HG02885 (cell line): ENCODE measurements around the gene MVD.
A peak's percentile ranks its signal among the peaks of the same experiment; 100 is the strongest.
"Not testable (repeated sequence)": the region's sequence is repeated elsewhere in the genome, so short reads cannot be mapped to it uniquely, and the experiment has no call there.

Source experiments
- ATAC-seq: cut with Tn5 transposase; IDR thresholded peaks from one replicate; pipeline ENCODE4 v1.9.1; 2021; ENCODE audit warnings: mild to moderate bottlenecking; ENCODE audit not compliant: unreplicated experiment, poor library complexity

MVD gene

DNA sequence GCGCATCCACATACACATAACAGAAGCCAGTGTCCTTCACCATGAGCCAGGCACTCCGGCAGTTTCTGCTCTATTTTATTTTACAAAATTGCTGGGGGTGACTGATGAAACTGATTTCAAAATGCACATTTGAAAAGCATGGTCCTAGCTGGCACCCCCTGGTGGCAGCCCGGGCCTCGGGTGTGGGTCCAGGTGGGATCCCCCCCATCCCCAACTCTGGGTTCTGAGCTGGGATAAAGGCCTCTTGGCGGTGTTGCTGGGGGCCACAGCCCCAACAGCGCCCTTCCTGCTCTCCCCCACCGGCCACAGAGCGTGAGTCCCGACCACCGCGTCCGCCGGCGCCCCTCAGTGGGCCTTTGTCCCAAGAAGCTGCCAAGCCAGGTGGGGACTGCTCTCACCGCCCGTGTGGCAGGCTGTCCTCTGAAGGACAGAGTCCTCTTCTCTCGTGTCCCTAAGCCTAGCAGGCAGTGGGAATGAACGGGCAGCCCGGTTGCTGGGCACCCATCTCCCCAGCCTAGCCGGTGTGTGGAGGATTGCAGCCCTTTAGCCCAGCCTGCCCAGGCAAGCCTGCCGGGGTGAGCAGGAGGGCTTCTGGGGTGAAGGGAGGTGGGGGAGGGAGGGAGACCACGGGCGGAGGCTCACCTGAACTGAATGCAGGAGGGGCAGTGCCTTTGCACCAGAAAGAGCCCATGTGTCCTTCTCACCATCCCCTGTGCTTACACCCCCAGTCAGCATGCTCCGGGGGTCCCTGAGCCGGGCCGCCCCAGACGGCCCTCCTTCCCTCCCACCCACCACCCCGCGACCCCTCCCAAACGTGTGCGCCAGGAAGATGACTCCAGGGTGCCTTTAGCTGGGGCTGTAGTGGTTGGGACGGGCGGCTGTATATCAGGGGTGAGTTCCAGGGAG lies 22.5 kb upstream of the MVD start:
- ATAC-seq, result no peak

DNA sequence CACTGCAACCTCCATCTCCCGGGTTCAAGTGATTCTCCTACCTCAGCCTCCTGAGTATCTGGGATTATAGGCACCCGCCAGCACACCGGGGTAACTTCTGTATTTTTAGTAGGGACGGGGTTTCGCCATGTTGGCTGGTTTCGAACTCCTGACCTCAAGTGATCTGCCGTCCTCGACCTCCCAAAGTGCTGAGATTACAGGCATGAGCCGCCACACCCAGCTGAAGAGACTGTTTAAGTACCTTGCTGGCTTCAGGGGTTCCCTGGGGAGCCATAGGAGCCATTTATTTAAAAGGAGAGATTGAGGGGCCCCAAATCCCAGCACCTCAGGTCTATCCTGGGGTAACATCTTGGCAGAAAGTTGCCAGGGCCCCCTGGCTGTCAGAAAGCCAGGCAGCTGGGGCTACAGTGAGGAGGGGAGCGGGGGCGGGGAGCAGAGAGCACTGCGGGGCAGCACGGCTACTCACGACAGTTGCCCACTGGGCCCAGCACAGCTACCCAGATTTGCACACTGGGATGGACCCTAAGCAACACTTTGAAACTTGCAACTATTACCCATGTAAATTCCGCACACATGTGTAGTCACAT lies 21.8 kb upstream of the MVD start:
- ATAC-seq, result no peak

DNA sequence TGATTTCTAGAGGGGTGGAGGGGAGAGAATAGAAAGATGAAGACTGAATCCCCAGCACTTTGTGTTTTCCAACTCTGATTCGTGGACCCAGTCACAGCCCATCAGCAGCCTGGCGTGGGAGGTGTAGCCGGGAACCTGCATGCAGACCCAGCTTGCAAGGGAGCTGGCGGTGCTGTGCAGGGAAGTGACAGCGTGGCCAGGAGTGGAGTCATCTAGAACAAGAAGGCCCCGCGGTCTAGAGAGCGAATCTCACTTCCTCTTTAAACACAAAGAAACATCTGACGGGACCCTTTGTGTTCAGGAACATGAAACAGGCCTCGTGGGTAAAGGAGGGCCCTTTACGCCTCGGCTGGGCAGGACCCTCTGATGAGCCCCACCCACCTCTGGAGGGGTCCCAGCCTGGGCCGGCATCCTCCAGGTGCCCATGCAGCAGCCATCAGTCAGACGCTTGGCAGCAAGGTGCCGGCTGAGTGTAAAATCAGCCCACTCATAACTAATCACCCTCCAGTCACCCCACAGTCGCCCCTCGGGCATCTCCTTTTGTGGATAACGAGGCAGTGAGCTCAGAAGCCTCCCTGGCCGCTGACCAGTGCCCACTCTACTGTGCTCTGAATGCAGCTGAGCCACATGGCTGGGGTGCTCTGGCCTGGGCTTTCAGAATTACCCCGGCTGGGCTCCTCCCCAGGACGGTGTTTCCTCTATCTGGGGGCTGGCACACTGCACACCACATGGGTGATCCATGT lies 19.0 kb upstream of the MVD start:
- ATAC-seq, result peak; percentile 73

DNA sequence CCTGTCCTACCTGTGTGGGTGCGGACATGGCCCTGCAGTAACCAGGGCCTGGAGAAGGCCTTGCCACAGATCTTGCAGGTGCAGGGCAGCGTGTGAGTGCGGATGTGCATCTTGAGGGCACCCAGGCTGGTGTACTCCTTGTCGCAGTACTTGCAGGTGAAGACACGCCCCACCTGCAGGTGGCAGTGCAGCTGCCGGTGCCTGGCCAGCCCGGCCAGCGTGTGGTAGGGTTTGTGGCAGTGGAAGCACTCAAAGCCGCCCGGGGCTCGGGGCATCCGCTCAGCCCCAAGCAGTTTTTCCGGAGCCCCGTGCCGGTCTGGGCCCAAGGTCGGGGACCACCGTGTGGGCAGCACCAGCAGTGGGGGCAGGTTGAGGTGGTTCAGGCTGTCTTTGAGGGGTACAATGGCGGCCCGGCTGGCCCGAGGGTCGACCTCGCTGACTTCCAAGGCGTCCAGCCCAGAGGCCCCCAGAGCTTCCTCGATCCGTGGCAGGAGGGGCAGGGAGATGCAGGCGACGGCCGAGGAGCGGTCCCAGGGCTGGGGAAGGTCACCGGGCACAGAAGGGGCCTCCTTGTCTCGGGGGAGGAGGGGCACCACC lies 18.3 kb upstream of the MVD start:
- ATAC-seq, result no peak

DNA sequence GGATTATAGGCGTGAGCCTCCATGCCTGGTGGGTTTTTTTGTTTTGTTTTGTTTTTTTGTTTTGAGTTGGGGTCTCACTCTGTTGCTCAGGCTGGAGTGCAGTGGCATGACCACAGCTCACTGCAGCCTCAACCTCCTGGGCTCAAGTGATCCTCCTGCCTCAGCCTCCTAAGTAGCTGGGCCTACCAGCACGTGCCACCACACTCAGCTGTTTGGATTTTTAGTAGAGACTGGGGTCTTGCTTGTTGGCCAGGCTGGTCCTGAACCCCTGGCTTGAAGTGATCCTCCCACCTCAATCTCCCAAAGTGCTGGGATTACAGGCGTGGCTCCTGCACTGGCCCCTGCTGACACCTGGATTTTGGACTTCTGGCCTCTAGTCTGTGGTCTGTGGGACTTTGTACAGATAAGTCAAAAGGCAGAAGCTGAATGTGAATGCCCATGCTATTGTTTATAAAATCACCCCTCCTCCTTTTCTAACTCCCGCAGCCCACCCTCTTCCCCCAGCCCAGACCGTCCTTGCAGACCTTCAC lies 17.7 kb upstream of the MVD start:
- no peak for ATAC-seq

DNA sequence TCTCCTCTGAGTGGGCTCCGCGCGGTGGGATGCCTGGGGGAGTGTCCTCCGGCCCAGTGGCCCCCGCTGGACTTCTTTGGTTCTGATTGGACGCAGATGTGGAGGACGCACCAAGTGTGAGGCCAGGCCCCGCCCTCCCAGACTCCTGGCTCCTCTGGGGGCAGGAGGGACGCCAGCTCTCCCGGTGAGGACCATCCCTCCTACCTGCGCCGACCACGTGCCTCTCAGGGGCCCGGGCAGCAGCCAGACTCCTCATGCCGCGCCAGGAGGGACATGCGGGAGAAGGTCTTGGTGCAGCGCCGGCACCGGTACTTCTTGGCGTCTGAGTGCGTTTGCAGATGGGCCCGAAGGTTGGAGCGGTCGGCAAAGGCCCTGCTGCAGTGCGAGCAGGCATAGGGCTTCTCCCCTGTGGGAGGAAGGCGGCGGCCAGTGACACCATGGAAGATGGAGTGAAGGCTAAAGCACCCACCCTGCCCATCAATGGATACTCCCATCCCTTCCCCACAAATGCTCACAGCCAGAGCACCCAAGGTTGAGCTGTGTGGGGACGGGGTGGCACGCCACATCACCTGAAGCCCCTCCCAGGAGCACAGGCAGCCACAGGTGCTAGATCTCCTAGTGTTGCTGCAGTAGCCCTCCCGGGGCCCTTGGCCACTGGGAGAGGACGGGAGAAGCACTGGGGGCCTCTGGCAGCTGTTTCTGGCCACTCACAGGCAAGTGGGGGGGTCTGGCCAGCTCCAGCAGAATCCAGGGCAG lies 15.5 kb upstream of the MVD start:
- ATAC-seq, result no peak

DNA sequence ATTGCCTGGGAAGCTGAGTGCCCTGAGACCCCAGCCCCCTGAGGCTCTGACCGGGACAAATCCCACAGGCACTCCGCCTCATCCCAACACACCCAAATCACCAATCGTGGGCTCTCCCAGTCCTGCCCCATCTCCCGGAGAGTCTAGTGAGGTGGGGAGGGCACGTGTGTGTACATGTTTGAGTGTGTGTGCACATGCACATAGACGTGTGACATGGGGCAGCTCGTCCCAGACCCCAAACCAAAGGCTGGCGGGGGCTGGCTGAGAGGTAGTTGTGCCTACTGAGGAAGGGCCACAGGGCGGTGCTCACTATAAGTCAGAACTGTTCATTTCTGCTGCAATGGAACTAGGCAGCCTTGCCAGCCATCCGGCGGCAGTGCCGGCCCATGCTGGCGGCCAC lies 14.8 kb upstream of the MVD start:
- no peak for ATAC-seq

DNA sequence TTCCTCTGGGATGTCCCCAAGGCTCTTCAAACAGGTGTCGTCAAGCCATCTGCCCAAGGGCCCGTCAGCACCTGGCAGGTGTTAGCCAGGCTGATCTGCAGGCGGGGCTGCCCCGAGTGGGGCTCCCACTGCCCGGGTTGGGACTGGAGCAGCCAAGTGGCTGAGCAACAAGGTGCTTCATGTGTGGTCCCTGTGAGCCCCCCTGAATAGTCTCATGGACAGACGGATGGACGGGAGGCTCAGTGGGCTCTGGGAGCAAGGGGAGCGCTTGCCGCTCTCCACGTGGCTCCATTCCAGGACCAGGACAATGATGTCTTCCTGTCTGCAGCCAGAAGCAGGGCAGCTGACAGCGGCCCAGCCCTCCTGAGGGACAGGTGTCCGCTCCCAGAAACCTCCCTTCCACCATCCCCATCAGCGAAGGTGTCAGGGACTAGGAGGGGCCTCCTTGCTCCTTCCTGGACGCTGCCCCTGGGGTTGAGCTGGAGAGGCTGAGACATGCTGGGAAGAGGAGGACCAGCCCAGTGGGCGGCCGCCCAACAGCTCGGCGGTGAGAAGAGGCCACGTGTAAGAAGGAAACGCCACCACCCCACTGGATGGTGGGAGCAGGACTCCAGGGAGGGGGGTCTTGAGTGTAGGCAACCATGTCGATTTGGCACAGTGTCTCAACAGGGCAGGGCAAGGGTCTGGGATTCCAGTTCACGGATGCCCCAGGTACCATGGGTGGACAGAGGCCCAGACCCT lies 13.8 kb upstream of the MVD start:
- ATAC-seq, result no peak

DNA sequence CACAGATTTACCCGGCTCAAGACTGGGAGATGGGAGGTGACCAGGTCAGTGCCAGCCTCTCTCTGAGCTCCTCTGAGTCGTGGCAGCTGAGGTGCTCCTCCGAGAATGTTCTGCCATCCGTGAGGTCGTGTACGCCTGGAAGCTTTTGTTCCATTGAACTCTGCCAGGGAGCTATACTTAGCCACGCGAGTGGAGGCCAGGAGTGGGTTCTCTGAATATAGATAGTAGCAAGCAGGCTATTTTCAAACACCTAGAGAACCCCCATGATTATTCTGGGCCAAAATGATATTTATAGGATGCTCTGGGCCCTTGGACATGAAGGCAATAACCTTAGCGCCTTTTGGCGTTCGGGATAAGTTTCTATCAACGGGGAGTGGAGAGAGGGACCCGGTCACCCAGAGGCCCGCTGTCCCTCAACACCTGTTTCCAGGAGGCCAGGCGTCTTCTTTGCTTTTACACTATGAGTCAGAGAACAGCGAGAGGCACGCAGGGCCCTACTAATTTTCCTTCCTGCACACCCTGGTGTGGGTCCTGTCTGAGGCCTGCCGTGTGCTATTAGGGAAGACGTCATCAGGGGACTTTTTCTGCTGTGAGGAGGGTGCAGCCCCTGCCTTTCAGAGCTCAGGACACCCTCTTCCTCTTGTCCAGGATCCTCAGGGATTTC lies 11.0 kb upstream of the MVD start:
- peak; percentile 58 for ATAC-seq

DNA sequence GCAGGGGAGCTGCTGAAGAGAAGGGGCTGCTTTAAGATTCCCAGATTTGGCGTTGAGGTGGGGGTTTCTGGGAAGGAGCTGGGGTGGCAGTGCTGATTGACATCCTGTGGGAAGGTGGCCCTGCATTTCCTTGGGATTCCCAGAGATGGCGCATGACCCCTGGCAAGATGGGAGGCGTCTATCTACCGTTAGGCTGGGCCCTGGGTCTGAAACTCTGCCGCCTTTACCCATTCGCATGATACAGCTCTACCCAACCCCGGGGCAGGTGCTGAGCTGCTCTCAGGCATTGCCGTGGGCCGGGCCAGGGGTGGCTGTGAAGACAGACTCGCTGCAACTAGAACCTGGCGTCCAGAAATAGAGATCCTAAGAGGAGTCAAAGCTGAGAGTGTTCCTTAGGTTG lies 9.9 kb upstream of the MVD start:
- ATAC-seq, result no peak

DNA sequence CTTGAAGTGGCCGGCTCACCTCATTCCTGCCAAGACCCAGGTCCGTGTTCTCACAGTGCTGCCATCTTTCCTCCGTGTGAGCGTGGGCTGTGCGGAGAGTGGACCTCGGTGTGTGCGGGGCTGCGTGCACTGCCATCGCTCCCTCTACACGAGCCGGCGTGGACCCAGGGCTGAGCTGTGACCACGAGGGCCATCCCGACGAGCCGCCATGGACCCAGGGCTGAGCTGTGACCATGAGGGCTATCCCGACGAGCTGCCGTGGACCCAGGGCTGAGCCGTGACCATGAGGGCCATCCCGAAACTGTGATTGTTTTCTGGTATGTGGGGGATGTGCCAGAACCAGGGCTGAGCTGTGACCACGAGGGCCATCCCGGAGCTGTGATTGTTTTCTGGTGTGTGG lies 8.9 kb upstream of the MVD start:
- no peak for ATAC-seq

DNA sequence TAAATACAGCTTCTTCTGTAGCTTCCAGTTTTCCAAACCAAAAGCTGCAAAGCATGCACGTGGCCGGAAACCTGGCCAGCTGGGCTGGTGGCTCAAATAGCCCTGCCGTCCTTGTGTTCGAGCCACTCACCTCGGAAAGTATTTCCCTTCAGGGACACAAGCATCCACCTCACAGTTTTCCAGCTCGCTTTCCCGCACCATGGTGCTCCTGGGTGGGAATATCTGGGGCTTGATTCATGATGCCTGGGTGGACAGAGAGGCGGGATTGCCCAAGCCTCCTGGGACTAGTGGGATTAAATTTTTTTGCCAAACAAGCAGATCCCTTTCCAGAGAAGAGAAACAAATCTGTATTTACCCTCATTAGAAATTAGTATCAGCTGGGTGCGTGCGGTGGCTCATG lies 7.1 kb upstream of the MVD start:
- no peak for ATAC-seq

DNA sequence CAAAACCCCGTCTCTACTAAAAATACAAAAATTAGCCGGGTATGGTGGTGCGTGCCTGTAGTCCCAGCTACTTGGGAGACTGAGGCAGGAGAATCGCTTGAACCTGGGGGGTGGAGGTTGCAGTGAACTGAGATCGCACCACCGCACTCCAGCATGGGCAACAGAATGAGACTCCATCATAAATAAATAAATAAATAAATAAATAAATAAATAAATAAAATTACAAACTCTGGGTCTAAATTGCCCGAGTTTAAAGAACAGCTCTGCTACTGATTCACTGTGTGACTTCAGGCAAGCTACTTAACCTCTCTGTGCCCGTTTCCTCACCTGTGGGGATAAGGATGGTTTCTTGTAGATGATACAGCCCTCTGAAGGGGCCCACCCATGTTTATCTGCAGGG lies 6.6 kb upstream of the MVD start:
- ATAC-seq, result not testable (repeated sequence)

DNA sequence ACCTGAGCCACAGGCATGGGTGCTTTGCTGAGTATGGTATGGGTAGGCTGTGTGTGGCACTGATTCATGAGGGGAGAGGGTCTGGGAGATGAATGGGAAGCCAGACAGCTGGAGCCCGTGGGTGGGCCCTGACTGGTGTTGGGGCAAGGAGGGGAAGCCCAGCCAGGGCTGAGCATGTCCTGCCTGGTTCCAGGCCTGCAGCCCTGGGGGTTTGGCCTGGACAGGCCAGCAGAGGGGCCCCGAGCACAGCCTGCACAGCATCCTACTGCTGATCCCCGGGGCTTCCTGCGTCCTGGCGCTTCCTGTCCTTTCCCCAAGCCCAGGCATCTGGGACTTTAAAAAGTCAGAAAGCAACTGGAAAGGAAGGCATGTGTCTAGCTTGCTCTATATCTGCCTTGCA lies 4.6 kb upstream of the MVD start:
- no peak for ATAC-seq

DNA sequence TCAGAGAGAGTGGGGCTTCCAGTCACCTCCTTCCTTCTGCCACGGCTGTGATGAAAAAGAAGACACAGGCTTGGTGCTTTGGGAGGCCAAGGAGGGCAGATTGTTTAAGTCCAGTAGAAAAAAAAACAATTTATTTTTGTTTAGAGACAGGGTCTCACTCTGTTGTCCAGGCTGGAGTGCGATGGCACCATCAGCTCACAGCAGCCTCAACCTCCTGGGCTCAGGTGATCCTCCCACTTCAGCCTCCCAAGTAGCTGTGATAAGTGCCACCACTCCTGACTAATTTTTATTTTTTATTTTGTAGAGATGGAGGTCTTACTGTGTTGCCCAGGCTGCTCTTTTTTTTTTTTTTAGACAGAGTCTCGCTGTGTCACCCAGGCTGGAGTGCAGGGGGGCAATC lies 2.7 kb upstream of the MVD start:
- ATAC-seq, result no peak

DNA sequence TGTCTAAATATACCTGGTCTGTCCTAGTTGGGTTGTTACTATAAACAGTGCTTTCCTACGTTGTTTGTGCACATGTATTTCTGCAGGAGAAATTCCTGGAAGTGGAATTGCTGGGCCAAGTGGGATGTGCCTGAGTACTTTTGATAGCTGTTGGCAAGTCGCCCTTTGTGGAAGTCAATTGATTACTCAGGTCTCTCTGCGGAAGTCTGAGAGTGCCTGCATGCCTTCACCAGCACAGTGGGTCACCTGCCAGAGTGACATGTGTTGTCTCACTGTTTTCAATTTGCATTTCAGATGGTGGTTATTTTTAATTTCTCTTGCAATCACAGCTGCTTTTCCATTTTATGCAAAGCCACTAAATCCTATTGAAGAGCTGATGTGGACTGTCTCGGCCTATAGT lies 2.3 kb upstream of the MVD start:
- ATAC-seq, result no peak

DNA sequence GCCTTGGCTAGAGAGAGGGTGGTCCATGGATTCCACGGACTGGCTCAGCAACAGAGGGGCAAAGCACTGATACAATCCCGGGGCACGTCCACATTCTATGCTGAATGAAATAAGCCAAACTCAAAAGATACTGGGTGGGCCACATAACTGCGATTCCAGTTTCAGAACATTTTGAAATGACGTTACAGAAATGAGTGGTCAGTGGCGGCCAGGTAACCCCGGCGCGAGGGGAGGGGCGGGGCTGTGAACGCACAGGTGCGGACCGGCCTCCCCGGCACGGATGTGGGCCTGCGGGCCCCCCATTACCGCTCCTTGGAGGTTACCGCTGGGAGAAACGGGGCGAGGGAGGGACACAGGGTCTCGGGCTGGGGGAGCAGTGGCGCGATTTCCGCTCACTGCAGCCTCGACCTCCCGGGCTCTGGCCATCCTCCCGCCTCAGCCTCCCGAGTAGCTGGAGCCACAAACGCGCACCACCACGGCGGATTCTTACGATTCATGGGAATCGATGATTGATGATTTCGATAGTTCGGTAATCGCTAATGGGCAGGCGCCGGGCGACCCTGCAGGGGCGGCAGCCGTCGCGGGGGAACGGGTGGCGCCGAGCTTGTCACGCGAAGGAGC lies 559 bp downstream of the MVD start:
- ATAC-seq, result no peak

DNA sequence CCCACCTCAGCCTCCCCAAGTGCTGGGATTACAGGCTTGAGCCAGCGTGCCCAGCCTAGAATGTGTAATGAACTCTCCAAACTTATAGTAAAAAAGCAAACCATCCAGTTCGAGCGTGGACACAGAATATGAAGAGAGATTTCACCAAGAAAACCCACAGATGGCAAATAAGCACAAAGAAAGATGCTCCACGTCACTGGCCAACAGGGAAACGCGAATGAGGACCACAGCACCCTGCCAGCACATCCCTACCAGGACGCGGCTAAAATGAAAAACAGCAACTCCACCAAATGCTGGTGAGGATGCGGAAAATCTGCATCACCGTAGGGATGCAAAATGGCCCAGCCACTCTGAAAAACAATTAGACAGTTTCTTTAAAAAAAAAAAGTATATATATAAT lies 1.4 kb downstream of the MVD start:
- no peak for ATAC-seq
